OCI-LY3 (cell line): ENCODE measurements around the gene GYS2.

Source experiments
- H2AFZ ChIP-seq: fragments of 200-600, 300-600 bp; shearing (Covaris generic); 2 replicates; pipeline ENCODE4 v1.6.0; 2014; ENCODE audit warnings: antibody characterized with exemption, low read depth, low read length
- H3K27ac ChIP-seq: fragments of 200-600, 300-600 bp; sonication (generic); 2 replicates; pipeline ENCODE4 v1.5.1; 2014; ENCODE audit warnings: mild to moderate bottlenecking, low read length, moderate library complexity, mixed read lengths
- H3K27me3 ChIP-seq: fragments of 200-600, 300-600 bp; sonication (generic); 2 replicates; pipeline ENCODE4 v1.6.1; 2014; ENCODE audit warnings: low read depth, low read length, mixed read lengths
- H3K36me3 ChIP-seq: fragments of 200-600, 300-600 bp; sonication (generic); replicated peaks from 2 replicates; pipeline ENCODE3; 2014; ENCODE audit warnings: low read depth, low read length, mixed read lengths
- H3K4me1 ChIP-seq: fragments of 300-600, 200-600 bp; sonication (generic); 2 replicates; pipeline ENCODE4 v1.6.1; 2014; ENCODE audit warnings: low read length, mixed read lengths
- H3K4me2 ChIP-seq: fragments of 200-600, 300-600 bp; sonication (generic); 2 replicates; pipeline ENCODE4 v1.6.1; 2014; ENCODE audit warnings: low read length, mixed read lengths
- H3K4me3 ChIP-seq: fragments of 300-600, 200-600 bp; sonication (generic); 2 replicates; pipeline ENCODE4 v1.5.1; 2014; ENCODE audit warnings: antibody characterized with exemption, mild to moderate bottlenecking, low read length, moderate library complexity
- H3K79me2 ChIP-seq: fragments of 300-600, 200-600 bp; shearing (Covaris generic); 2 replicates; pipeline ENCODE4 v1.6.1; 2014; ENCODE audit warnings: mild to moderate bottlenecking, low read length, mixed read lengths
- H3K9ac ChIP-seq: fragments of 300-600, 200-600 bp; shearing (Covaris generic); 2 replicates; pipeline ENCODE4 v1.6.0; 2014; ENCODE audit warnings: mild to moderate bottlenecking, low read length, moderate library complexity
- H3K9me3 ChIP-seq: fragments of 200-600, 300-600 bp; shearing (Covaris generic); 2 replicates; pipeline ENCODE4 v1.6.1; 2014; ENCODE audit warnings: low read length, mixed read lengths; ENCODE audit not compliant: insufficient read depth
- H4K20me1 ChIP-seq: fragments of 200-600, 300-600 bp; sonication (generic); 2 replicates; pipeline ENCODE4 v1.6.1; 2016; ENCODE audit warnings: low read length, mixed read lengths; ENCODE audit not compliant: insufficient read depth
- EZH2phosphoT487 ChIP-seq: fragments of 200-600 bp; shearing (Covaris generic); IDR thresholded peaks from 2 replicates; pipeline ENCODE4 v1.6.1; 2018; ENCODE audit warnings: antibody characterized with exemption, mixed run types, low read depth
- TF ChIP-seq, protein P1 (sequence below): fragments of 200-600, 300-600 bp; sonication (generic); IDR thresholded peaks from 2 replicates; pipeline ENCODE4 v1.5.1; 2014; ENCODE audit warnings: antibody characterized with exemption, low read length, low read depth

The GYS2 gene

DNA sequence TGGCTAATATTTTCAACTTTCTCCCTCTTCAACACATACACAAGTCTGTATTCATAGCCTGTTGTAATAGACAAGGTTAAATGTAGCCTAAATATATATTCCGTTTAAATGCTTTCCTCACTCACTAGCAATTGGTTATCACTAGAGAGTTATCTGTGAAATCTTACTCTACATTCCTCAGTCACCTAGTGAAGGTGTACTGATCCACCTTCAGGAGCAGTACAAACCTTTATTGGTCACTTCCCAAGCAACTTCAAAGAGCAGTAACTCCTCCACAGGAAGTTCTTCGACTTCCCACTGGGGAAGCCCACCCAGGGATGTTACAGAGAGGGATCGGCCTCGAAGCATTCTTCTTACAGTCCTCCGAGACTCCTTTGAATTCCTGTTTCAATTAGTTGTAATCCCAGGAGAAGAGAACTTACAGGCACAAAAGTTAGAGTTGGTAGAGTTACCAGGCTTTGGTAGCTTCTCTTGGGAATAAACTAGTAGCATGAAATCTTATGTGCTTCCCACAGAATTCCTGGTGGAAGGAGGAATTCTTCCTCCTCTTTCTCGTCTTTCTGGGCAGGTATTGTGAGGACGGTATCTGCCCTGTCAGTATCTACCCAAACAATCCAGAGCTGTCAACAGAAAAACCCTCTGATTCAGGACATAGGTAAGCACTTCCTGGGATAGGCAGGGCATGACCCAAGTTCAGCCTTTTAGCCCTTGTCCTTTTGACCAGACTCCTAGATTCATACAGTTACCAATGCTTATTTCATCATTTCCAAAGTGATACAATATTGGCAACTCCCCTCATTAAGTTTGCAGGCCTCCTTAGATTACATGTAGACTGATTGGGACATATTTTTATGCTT is at the start of gene GYS2:
TSS of gene GYS2 (minus strand) at position 603 of the 857 bp plus-strand sequence. CDS start at position 348, 255 bp downstream.
- Histone ChIP-seq H3K9ac (no peak within 1 kb of the TSS), H3K4me2 (no peak within 1 kb of the TSS), H3K27ac (no peak within 1 kb of the TSS), H3K27me3 (0 out of 2 replicates have a peak, but pooled peaks cover 3% of the 10 kb centered on the region), H2AFZ (no peak within 1 kb of the TSS), H3K4me1 (peaks cover 19% of the 10 kb centered on the region), H3K4me3 (no peak within 1 kb of the TSS), H3K36me3 (no peaks in the 10 kb centered on the region), H4K20me1 (no peaks in the 10 kb centered on the region), H3K79me2 (no peaks in the 10 kb centered on the region), H3K9me3 (no peaks in the 10 kb centered on the region)
- TF ChIP-seq, protein P1, sequence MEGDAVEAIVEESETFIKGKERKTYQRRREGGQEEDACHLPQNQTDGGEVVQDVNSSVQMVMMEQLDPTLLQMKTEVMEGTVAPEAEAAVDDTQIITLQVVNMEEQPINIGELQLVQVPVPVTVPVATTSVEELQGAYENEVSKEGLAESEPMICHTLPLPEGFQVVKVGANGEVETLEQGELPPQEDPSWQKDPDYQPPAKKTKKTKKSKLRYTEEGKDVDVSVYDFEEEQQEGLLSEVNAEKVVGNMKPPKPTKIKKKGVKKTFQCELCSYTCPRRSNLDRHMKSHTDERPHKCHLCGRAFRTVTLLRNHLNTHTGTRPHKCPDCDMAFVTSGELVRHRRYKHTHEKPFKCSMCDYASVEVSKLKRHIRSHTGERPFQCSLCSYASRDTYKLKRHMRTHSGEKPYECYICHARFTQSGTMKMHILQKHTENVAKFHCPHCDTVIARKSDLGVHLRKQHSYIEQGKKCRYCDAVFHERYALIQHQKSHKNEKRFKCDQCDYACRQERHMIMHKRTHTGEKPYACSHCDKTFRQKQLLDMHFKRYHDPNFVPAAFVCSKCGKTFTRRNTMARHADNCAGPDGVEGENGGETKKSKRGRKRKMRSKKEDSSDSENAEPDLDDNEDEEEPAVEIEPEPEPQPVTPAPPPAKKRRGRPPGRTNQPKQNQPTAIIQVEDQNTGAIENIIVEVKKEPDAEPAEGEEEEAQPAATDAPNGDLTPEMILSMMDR: no peak
- TF ChIP-seq EZH2phosphoT487: no peak

DNA sequence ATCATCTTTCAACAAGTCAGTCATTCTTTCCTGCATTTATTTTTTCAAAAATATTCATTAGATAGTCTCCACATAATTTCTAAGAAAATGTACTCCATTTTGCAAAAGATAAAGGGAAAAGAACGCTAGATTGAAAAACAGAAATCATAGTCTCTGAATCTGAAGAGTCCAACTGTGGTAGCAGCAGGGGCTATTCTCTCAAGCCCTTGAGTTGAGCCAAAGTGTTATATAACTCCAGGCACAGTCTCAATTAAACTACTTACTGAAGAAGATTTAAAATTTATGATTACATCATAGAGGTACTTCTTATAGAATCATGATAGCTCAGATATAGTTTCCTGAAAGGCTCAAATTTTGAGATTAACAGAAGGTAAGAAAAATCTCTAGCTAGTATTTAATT is 47.2 kb upstream of the GYS2 start:
- H3K36me3 ChIP-seq: peaks cover 81% of the 10 kb centered on the region
- peaks cover 100% of the 10 kb centered on the region for H3K79me2 ChIP-seq
- no peaks in the 10 kb centered on the region for H3K9me3 ChIP-seq
- H3K4me1 ChIP-seq: peaks cover 37% of the 10 kb centered on the region
- H3K4me2 ChIP-seq: no peak overlapping the region
- peaks cover 85% of the 10 kb centered on the region for H4K20me1 ChIP-seq
- no peak overlapping the region for H3K27ac ChIP-seq
- no peak overlapping the region for H3K9ac ChIP-seq
- no peak overlapping the region for H3K4me3 ChIP-seq
- no peak overlapping the region for H2AFZ ChIP-seq
- TF ChIP-seq EZH2phosphoT487: no peak
- TF ChIP-seq, protein P1: no peak
- H3K27me3 ChIP-seq: no peaks in the 10 kb centered on the region

DNA sequence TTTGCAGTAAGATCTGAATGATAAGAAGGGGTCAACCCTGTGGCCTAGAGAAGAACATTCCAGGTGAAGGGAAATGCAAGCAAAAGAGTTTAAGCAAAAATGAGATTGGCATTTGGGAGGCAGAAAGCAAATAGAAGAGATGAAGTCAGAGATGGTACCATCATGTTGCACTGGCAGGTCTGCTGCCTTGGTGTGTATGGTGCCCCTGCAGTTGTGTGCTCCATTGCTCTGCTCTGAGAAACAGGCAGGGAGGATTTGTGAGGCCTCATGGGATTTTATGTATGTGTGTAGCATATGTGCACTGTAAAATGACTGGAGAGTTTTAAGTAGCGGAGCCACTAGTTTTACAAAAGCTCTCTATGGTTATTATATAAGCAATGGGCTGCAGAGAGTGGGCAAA is 46.4 kb upstream of the GYS2 start:
- Histone ChIP-seq H3K36me3 (peaks cover 81% of the 10 kb centered on the region), H3K4me2 (no peak overlapping the region), H4K20me1 (peaks cover 80% of the 10 kb centered on the region), H3K27ac (no peak overlapping the region), H3K9ac (no peak overlapping the region), H2AFZ (no peak overlapping the region), H3K4me1 (peaks cover 41% of the 10 kb centered on the region), H3K9me3 (no peaks in the 10 kb centered on the region), H3K4me3 (no peak overlapping the region), H3K27me3 (no peaks in the 10 kb centered on the region), H3K79me2 (peaks cover 99% of the 10 kb centered on the region)
- no peak for TF ChIP-seq EZH2phosphoT487
- TF ChIP-seq, protein P1: no peak

DNA sequence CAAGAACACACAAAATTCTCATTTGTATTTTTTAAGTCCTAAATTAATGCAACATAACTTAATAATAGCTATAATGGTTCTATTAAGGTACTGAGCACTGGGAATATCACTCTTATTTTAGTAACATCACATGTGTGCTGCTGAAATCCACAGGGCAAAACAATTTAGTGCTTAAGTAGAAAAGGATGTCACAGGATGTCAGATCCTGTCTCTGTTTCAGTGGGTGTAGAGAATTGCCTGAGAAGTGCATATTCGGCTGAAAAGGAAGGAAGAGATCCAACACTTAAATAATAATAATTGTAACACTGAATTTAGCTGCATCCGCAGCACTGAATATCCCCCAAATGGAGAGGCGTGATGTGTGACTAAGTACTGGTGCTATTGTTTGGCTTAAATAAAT is 44.4 kb upstream of the GYS2 start:
- Histone ChIP-seq H3K4me1 (peaks cover 49% of the 10 kb centered on the region), H3K4me2 (no peak overlapping the region), H3K9ac (no peak overlapping the region), H3K79me2 (peaks cover 96% of the 10 kb centered on the region), H3K27ac (no peak overlapping the region), H2AFZ (no peak overlapping the region), H3K4me3 (no peak overlapping the region), H3K27me3 (no peaks in the 10 kb centered on the region), H4K20me1 (peaks cover 60% of the 10 kb centered on the region), H3K9me3 (no peaks in the 10 kb centered on the region), H3K36me3 (peaks cover 73% of the 10 kb centered on the region)
- TF ChIP-seq EZH2phosphoT487: no peak
- TF ChIP-seq, protein P1: no peak
